GM23248 (cell line): ENCODE measurements around the gene HERC2. TPM values are rescaled to one million over a fixed set of nuclear protein-coding genes. Genes with fewer than 3 reads are reported as not detected.
"Not testable (repeated sequence)": the region's sequence is repeated elsewhere in the genome, so short reads cannot be mapped to it uniquely, and the experiment has no call there.

ENCODE experiments used
- DNase-seq: peaks from one replicate; pipeline ENCODE4 v3.0.0-alpha.2; 2015
- H2AFZ ChIP-seq: fragments of 200-600 bp; sonication (generic); 2 replicates; pipeline ENCODE4 v1.6.1; 2016; ENCODE audit warnings: antibody characterized with exemption
- H3F3A ChIP-seq: fragments of 200-600 bp; sonication (generic); 2 replicates; pipeline ENCODE4 v1.6.1; 2016; ENCODE audit warnings: mild to moderate bottlenecking, antibody characterized with exemption, mixed run types; ENCODE audit not compliant: insufficient read depth
- H3K27ac ChIP-seq: fragments of 200-600 bp; sonication (generic); 2 replicates; pipeline ENCODE4 v1.5.1; 2016; ENCODE audit warnings: mild to moderate bottlenecking
- H3K27me3 ChIP-seq: fragments of 200-600 bp; sonication (generic); replicated peaks from 2 replicates; pipeline ENCODE4 v1.6.1; 2016; ENCODE audit warnings: mild to moderate bottlenecking; ENCODE audit not compliant: insufficient read depth
- H3K36me3 ChIP-seq: fragments of 200-600 bp; sonication (generic); 2 replicates; pipeline ENCODE4 v1.6.1; 2016; ENCODE audit warnings: low read depth, mild to moderate bottlenecking
- H3K4me1 ChIP-seq: fragments of 200-600 bp; sonication (generic); 2 replicates; pipeline ENCODE4 v1.6.1; 2016; ENCODE audit warnings: mild to moderate bottlenecking; ENCODE audit not compliant: insufficient read depth
- H3K4me2 ChIP-seq: fragments of 200-600 bp; sonication (generic); one replicate; pipeline ENCODE4 v1.6.1; 2016; ENCODE audit warnings: mild to moderate bottlenecking; ENCODE audit not compliant: unreplicated experiment
- H3K4me3 ChIP-seq: fragments of 200-600 bp; sonication (generic); 2 replicates; pipeline ENCODE4 v1.5.1; 2016; ENCODE audit warnings: mild to moderate bottlenecking
- H3K79me2 ChIP-seq: fragments of 200-600 bp; sonication (generic); 2 replicates; pipeline ENCODE4 v1.6.1; 2016; ENCODE audit warnings: mild to moderate bottlenecking; ENCODE audit not compliant: insufficient read depth
- H3K9ac ChIP-seq: fragments of 200-600 bp; sonication (generic); 2 replicates; pipeline ENCODE4 v1.6.1; 2016; ENCODE audit warnings: mild to moderate bottlenecking
- H3K9me2 ChIP-seq: fragments of 200-600 bp; sonication (generic); 2 replicates; pipeline ENCODE4 v1.6.1; 2016; ENCODE audit warnings: mixed run types, mild to moderate bottlenecking, moderate library complexity; ENCODE audit not compliant: insufficient read depth
- H3K9me3 ChIP-seq: fragments of 200-600 bp; sonication (generic); one replicate; pipeline ENCODE4 v1.6.1; 2017; ENCODE audit warnings: low read depth
- H4K20me1 ChIP-seq: fragments of 200-600 bp; sonication (generic); 2 replicates; pipeline ENCODE4 v1.6.0; 2016; ENCODE audit not compliant: insufficient read depth
- EZH2 ChIP-seq: fragments of 200-600 bp; sonication (generic); IDR thresholded peaks from 2 replicates; pipeline ENCODE4 v1.6.1; 2018; ENCODE audit warnings: antibody characterized with exemption, mild to moderate bottlenecking; ENCODE audit not compliant: insufficient read depth, poor library complexity, severe bottlenecking
- EZH2phosphoT487 ChIP-seq: fragments of 200-600 bp; sonication (generic); IDR thresholded peaks from 2 replicates; pipeline ENCODE4 v1.6.1; 2018; ENCODE audit warnings: antibody characterized with exemption, moderate library complexity, mild to moderate bottlenecking, low read depth; ENCODE audit not compliant: insufficient read depth
- WGBS, 2 experiments: methylation state at CpG; one replicate each; pipeline ENCODE4 v1.1.6; 2015 to 2017; ENCODE audit warnings: low lambda C conversion rate in 2 of 2, low coverage in 1 of 2; ENCODE audit errors: missing lambda C conversion rate in 2 of 2; 5-methylcytosine and 5-hydroxymethylcytosine counted together
- in situ Hi-C: fragments of 300-500 bp; cut with MboI; formaldehyde crosslinking; loops from 2 replicates; pipeline ENCODE4 v1.15.0; 2020
- polyA plus RNA-seq: library from polyadenylated mRNA; unstranded; fragments of >200 nt; fragmentation: Nextera tagmentation; extraction: Ambion mirVana; gene quantifications from 2 replicates; pipeline ENCODE4 v1.2.1, GENCODE V29; 2016
- total RNA-seq: library from RNA; depleted of rRNA; stranded (reverse); fragments of >200 nt; shearing (Covaris generic); gene quantifications from 2 replicates; pipeline ENCODE4 v1.2.3, GENCODE V29; 2014

HERC2 gene
- total and polyA plus RNA-seq, 2 experiments from 2014 or later: 28.7 to 36.6 TPM

DNA sequence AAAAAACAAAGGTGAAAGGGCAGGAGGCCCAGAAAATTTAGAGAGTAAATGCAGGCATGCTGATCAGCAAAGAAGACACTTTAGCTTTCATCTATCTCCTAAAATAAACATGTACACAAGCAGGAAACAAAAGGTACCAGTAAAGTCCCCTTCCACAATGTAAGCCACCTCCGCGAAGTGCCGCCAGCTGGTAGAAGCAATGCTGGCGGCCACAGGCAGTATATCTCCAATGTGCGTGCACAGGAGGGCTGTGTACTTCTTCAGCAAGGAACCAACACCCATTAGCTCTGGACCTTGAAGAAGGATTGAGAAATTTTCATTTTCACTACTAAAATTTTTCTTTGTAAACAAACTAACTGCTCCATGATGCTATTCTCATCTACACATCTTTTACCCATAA lies 75.4 kb downstream of the HERC2 start:
- H3K79me2 ChIP-seq: no peaks in the 10 kb centered on the region
- TF ChIP-seq EZH2phosphoT487 (no peak), EZH2 (no peak)
- no peaks in the 10 kb centered on the region for H3K27me3 ChIP-seq
- no peaks in the 10 kb centered on the region for H3K9me2 ChIP-seq
- H3K4me1 ChIP-seq: no peaks in the 10 kb centered on the region
- no peak for DNase-seq
- H4K20me1 ChIP-seq: no peaks in the 10 kb centered on the region
- H3K4me2 ChIP-seq: no peak overlapping the region
- no peak overlapping the region for H3K4me3 ChIP-seq
- H3K9me3 ChIP-seq: no peaks in the 10 kb centered on the region
- in situ Hi-C loops: no loop called here
- WGBS, 2 experiments: 98 to 100% methylated on average over 5 of the region's 5 CpGs
- no peak overlapping the region for H2AFZ ChIP-seq
- no peaks in the 10 kb centered on the region for H3F3A ChIP-seq
- no peak overlapping the region for H3K9ac ChIP-seq
- peaks cover 51% of the 10 kb centered on the region for H3K36me3 ChIP-seq
- H3K27ac ChIP-seq: no peak overlapping the region

DNA sequence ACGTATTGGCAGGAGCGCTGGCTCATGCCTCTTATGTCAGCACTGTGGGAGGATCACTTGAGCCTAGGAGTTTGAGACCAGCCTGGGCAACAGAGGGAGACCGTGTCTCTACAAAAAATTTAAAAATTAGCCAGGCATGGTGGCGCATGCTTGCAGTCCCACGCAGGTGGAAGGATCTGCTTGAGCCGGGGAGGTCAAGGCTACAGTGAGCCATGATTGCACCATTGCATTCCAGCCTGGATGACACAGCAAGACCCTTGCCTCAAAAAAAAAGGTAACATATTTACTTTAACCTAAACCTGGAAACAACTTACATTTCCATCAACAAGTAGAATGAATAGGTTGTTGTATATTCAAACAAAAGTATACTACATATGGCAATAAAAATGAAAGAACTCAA lies 78.1 kb downstream of the HERC2 start:
- Histone ChIP-seq H3K27me3 (no peaks in the 10 kb centered on the region), H3F3A (no peaks in the 10 kb centered on the region), H3K4me1 (no peaks in the 10 kb centered on the region), H3K9me2 (no peaks in the 10 kb centered on the region), H3K4me3 (no peak overlapping the region), H4K20me1 (no peaks in the 10 kb centered on the region), H3K36me3 (peaks cover 54% of the 10 kb centered on the region), H3K4me2 (no peak overlapping the region), H3K79me2 (no peaks in the 10 kb centered on the region), H3K9me3 (no peaks in the 10 kb centered on the region), H3K27ac (no peak overlapping the region), H3K9ac (no peak overlapping the region), H2AFZ (no peak overlapping the region)
- no peak for TF ChIP-seq EZH2
- TF ChIP-seq EZH2phosphoT487: no peak
- no peak for DNase-seq
- in situ Hi-C loops: no loop called here
- 96 to 98% methylated on average over 6 of the region's 6 CpGs for WGBS, 2 experiments

DNA sequence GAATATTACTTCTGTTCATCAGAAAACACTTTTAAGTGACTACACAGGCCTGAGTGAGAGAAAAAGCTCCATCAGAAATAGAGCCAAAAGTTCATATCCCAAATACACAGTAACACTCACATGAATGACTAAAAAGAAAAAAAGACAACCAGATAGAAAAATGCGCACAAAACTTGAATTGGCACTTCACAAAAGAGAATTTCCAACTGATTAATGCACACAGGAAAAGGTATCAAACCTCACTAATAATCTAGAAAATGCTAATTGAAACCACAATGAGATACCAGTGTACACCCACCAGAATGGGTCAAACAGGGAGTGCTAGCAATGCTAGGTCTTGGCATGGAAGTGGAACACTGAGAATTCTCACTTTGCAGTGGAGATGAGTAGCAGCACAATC lies 78.6 kb downstream of the HERC2 start:
- no peaks in the 10 kb centered on the region for H3K79me2 ChIP-seq
- no peak overlapping the region for H3K4me3 ChIP-seq
- H3K4me2 ChIP-seq: no peak overlapping the region
- no peaks in the 10 kb centered on the region for H3K4me1 ChIP-seq
- no peak overlapping the region for H3K9ac ChIP-seq
- whole genome bisulfite sequencing, 2 experiments: 95 to 100% methylated on average over 1 of the region's 1 CpG
- no peaks in the 10 kb centered on the region for H3F3A ChIP-seq
- H3K9me3 ChIP-seq: no peaks in the 10 kb centered on the region
- no peak overlapping the region for H2AFZ ChIP-seq
- H3K36me3 ChIP-seq: peaks cover 54% of the 10 kb centered on the region
- no peak overlapping the region for H3K27ac ChIP-seq
- no peaks in the 10 kb centered on the region for H3K27me3 ChIP-seq
- no peaks in the 10 kb centered on the region for H4K20me1 ChIP-seq
- TF ChIP-seq EZH2phosphoT487 (no peak), EZH2 (no peak)
- DNase-seq: no peak
- H3K9me2 ChIP-seq: no peaks in the 10 kb centered on the region
- in situ Hi-C loops: no loop called here

DNA sequence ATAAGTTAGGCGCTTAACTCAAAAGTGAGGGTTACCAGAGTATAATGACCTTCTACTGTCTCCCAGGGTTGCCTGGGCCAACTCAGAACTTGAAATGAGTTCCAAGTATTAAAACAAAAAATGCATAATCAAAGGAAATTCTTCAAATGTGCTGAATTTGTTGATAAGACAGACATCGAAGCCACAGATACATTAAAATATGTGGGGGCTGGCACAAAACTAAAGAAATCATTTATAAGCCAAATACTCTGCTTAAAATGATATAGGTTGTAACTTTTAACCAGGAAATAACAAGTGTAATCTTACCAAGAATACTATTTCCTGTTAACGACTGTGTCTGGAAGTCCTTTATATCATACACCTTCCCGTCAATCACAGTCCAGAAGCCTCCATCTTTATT lies 83.7 kb downstream of the HERC2 start:
- H3K79me2 ChIP-seq, in situ Hi-C loops: not testable (repeated sequence)

DNA sequence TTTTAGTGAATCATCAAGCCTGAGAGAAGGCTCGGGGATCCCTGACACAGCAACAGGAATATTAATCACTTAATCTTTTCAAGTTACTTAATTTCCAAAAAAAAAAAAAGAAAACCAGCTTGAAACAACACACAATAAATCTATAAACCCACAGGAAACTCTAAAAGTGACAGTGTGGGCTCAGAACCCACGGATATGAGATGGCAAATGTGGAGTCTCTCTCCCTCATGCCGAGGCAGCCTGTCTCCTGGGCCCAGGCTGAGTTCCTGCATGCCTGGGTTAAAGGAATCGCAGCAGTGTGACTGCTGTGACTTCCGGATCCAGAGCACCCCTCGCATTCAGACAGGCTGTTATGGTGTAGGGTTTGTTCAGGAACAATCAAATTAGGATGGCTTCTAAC lies 90.2 kb downstream of the HERC2 start:
- DNase-seq, H3K4me1 ChIP-seq, H3K9ac ChIP-seq, H3K9me2 ChIP-seq, H3K79me2 ChIP-seq, H3K4me3 ChIP-seq, H3K9me3 ChIP-seq, H3K36me3 ChIP-seq, H3K4me2 ChIP-seq, in situ Hi-C loops, H3K27ac ChIP-seq, H3K27me3 ChIP-seq, H2AFZ ChIP-seq, H4K20me1 ChIP-seq, H3F3A ChIP-seq: not testable (repeated sequence)
- WGBS, 2 experiments: 83 to 85% methylated on average over 6 of the region's 6 CpGs

More for the DNA sequence above, 83.7 kb downstream of the HERC2 start:
- H3K4me2 ChIP-seq, H3K4me3 ChIP-seq, H3K9ac ChIP-seq, DNase-seq, H3K27me3 ChIP-seq, H3K9me2 ChIP-seq, H2AFZ ChIP-seq, H3K27ac ChIP-seq, H4K20me1 ChIP-seq, H3K4me1 ChIP-seq, H3F3A ChIP-seq, H3K9me3 ChIP-seq: not testable (repeated sequence)
- H3K36me3 ChIP-seq: peaks cover 24% of the 10 kb centered on the region
- WGBS, 2 experiments: 94% methylated on average over 4 of the region's 4 CpGs

DNA sequence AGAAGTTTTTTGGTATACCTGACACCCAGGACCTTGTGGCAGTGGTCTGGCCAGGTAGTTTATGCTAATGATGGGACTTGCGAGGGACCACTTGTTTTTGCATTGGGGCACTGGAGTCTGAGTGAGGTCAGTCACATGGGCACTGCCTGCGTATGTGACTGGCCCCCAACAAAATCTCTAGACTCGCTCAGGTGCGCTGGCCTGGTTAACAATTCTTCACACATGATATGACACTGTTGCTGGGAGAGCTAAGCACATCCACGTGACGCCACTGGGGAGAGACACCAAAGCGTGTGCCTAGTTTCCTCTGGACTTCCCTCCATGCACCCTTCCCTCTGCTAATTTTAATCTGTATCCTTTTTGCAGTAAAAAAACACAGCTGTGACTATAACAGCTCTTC lies 90.6 kb downstream of the HERC2 start:
- H3K27ac ChIP-seq, H3K27me3 ChIP-seq, H3K4me3 ChIP-seq, H3K9ac ChIP-seq, H4K20me1 ChIP-seq, H3K79me2 ChIP-seq, H3K9me2 ChIP-seq, H3K36me3 ChIP-seq, H3F3A ChIP-seq, DNase-seq, H3K9me3 ChIP-seq, in situ Hi-C loops, H3K4me1 ChIP-seq, H2AFZ ChIP-seq, H3K4me2 ChIP-seq: not testable (repeated sequence)
- WGBS, 2 experiments: 94 to 95% methylated on average over 6 to 7 of the region's 7 CpGs

DNA sequence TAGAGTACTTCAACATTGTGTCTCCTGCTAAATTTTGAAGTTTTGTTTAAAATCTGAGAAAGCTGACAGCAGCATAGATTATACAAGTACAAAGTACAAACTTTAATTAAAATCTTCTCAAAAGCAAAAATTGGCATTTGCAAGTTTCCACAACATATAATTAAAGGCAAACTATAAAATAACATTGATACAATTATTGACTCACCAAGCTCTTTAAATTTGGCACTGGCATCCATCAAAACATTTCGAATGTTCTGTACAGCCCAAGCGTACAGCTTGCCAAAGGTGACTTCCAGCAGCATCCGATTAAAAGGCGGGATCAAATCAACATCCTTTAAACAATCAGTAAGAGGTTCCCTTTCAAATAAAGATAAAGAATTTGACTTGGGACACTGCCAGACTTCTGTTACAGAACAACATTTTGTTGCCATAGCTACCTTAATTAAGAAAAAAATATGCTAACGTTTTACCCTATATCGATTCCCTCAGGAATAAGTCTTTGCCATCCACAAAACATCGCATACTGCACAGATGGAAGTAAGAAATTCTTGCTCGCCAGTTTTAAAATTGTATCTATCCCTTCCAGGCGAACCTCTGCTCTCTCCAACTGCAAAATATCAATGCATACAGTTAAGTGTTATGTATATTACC lies 92.9 kb downstream of the HERC2 start:
- H3K27ac ChIP-seq, H3K79me2 ChIP-seq, H3K9me2 ChIP-seq, in situ Hi-C loops, H3K27me3 ChIP-seq, H4K20me1 ChIP-seq, H3K4me2 ChIP-seq, DNase-seq, H3F3A ChIP-seq, H3K4me1 ChIP-seq, H3K4me3 ChIP-seq, H3K9ac ChIP-seq, H2AFZ ChIP-seq, H3K9me3 ChIP-seq: not testable (repeated sequence)
- H3K36me3 ChIP-seq: peaks cover 13% of the 10 kb centered on the region; the same call in 1 of the 2 replicates
- WGBS, 2 experiments: 80 to 85% methylated on average over 9 of the region's 9 CpGs
